GM21515 (cell line): ENCODE results near the gene USP54.

Experiments used
- ATAC-seq: cut with Tn5 transposase; IDR thresholded peaks from one replicate; pipeline ENCODE4 v1.9.1; 2021; ENCODE audit not compliant: unreplicated experiment

The USP54 gene

GRCh38 chr10:73478636-73479035 is 112.5 kb downstream of the USP54 start:
- ATAC-seq, result no peak

GRCh38 chr10:73471226-73471625 is 119.9 kb downstream of the USP54 start:
- no peak for ATAC-seq

GRCh38 chr10:73469579-73469978 is 121.6 kb downstream of the USP54 start:
- no peak for ATAC-seq

GRCh38 chr10:73467206-73467605 is 123.9 kb downstream of the USP54 start:
- ATAC-seq, result no peak

GRCh38 chr10:73465978-73466726 is 125.0 kb downstream of the USP54 start:
- ATAC-seq, result no peak

GRCh38 chr10:73460897-73461296 is 130.2 kb downstream of the USP54 start:
- no peak for ATAC-seq

GRCh38 chr10:73459683-73460314 is 131.3 kb downstream of the USP54 start:
- no peak for ATAC-seq

- ATAC-seq, result no peak
Observed at GRCh38 chr10:73456187-73456890, 134.8 kb downstream of the USP54 start.

GRCh38 chr10:73449113-73449512 is 142.0 kb downstream of the USP54 start:
- ATAC-seq, result no peak

- ATAC-seq, result no peak
Observed at GRCh38 chr10:73448384-73448783, 142.8 kb downstream of the USP54 start.
